ENCODE measurements around the gene FTH1.

DNA sequence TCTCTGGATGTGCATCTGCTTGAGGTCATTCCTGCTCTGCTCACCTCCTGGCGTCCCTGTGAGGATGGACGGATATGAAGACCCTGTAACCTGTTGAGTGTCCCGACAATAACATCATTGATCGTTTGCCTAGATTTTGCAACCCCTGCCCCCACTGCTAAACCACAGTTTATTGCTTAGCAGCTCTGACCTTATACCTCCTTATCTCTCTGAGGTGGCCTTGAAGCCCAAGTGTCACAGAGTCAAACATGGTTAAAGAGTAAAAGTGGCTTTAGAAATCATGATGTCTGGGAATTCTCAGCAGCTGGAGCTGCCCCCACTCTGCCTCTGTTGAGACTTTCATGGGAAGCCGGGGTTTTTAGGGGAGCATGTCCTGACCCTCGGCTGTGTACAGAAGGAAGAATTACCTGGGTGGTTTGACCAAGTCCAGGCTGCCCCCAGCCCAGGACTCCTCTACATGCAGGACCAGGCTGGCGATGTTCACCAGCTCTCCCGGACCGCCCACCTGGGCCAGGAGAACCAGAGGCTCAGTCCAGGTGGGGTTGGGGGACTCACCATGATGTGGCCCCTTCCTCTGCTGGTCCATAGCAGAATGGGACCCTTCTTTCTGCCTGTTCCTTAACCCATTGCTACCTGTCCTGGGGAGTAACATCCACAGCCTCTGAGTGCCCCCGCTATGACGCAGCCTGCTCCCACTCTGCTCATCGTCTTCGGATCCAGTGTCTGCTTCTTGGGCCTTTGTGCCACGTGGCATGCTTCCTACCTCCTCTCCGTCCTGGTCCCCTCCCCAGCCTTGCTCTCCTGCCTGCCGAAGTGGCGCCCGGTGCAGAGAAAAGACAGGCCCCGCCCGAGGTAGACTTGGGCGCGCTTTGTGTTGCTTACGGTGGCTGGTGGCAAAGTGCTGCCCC is 33.4 kb upstream of the FTH1 start:
- no peak for TF ChIP-seq POLR2A (IDR thresholded peaks at IDR 0.05; ENCODE audit: low read length)
- TF ChIP-seq GATA1 (IDR thresholded peaks at IDR 0.05; ENCODE audit: low read depth, low read length) = no peak
